ENCODE data around the gene MRPS33. TPM values are rescaled to one million over a fixed set of nuclear protein-coding genes. Genes with fewer than 3 reads are reported as not detected.
"Not testable (repeated sequence)": the region's sequence is repeated elsewhere in the genome, so short reads cannot be mapped to it uniquely, and the experiment has no call there.

Gene MRPS33
- 26.9 and 33.2 TPM in 2 replicates for total RNA-seq (2012; rRNA removed)

- Histone ChIP-seq H3K4me3 (ENCODE audit: low read length) (peak within 1 kb of the TSS; percentile 75), H3K9ac (ENCODE audit: low read depth, low read length) (peak within 1 kb of the TSS; percentile 85), H3K4me1 (ENCODE audit: control insufficient read depth, insufficient read depth, low read length) (peaks cover 19% of the 10 kb centered on the region), H3K4me2 (ENCODE audit: low read length) (peak within 1 kb of the TSS; percentile 89), H3K9me3 (replicated peaks; ENCODE audit: low read length) (no peaks in the 10 kb centered on the region), H3K27me3 (ENCODE audit: control insufficient read depth, insufficient read depth, low read length) (peaks cover 4% of the 10 kb centered on the region), H3K36me3 (ENCODE audit: insufficient read depth, low read length) (no peaks in the 10 kb centered on the region)
Measured at GRCh38 chr7:141014524-141015395, at the start of gene MRPS33. Gene MRPS33, minus strand, starts transcription at chr7:141014952. Its CDS starts 4,319 bp downstream, at chr7:141010633.

GRCh38 chr7:141057788-141058187 is 43.0 kb upstream of the MRPS33 start:
- Histone ChIP-seq H3K4me1 (ENCODE audit: control insufficient read depth, insufficient read depth, low read length) (no peaks in the 10 kb centered on the region), H3K4me2 (ENCODE audit: low read length) (no peak overlapping the region), H3K36me3 (ENCODE audit: insufficient read depth, low read length) (no peaks in the 10 kb centered on the region), H3K9me3 (replicated peaks; ENCODE audit: low read length) (no peaks in the 10 kb centered on the region), H3K27me3 (ENCODE audit: control insufficient read depth, insufficient read depth, low read length) (no peaks in the 10 kb centered on the region), H3K4me3 (ENCODE audit: low read length) (no peak overlapping the region), H3K9ac (ENCODE audit: low read depth, low read length) (no peak overlapping the region)

GRCh38 chr7:141055146-141055545 is 40.4 kb upstream of the MRPS33 start:
- no peaks in the 10 kb centered on the region for H3K9me3 ChIP-seq (replicated peaks; ENCODE audit: low read length)
- H3K27me3 ChIP-seq (ENCODE audit: control insufficient read depth, insufficient read depth, low read length), result no peaks in the 10 kb centered on the region
- no peak overlapping the region for H3K4me3 ChIP-seq (ENCODE audit: low read length)
- no peak overlapping the region for H3K4me2 ChIP-seq (ENCODE audit: low read length)
- no peaks in the 10 kb centered on the region for H3K36me3 ChIP-seq (ENCODE audit: insufficient read depth, low read length)
- no peaks in the 10 kb centered on the region for H3K4me1 ChIP-seq (ENCODE audit: control insufficient read depth, insufficient read depth, low read length)
- H3K9ac ChIP-seq (ENCODE audit: low read depth, low read length), result no peak overlapping the region

- H3K27me3 ChIP-seq (ENCODE audit: control insufficient read depth, insufficient read depth, low read length), result no peaks in the 10 kb centered on the region
- H3K36me3 ChIP-seq (ENCODE audit: insufficient read depth, low read length), result no peaks in the 10 kb centered on the region
Measured at GRCh38 chr7:141053626-141054025, 38.9 kb upstream of the MRPS33 start.

GRCh38 chr7:141045842-141046620 is 31.3 kb upstream of the MRPS33 start:
- Histone ChIP-seq H3K9me3 (replicated peaks; ENCODE audit: low read length) (no peaks in the 10 kb centered on the region), H3K4me2 (ENCODE audit: low read length) (no peak overlapping the region), H3K4me1 (ENCODE audit: control insufficient read depth, insufficient read depth, low read length) (no peaks in the 10 kb centered on the region), H3K9ac (ENCODE audit: low read depth, low read length) (no peak overlapping the region), H3K27me3 (ENCODE audit: control insufficient read depth, insufficient read depth, low read length) (no peaks in the 10 kb centered on the region), H3K4me3 (ENCODE audit: low read length) (no peak overlapping the region), H3K36me3 (ENCODE audit: insufficient read depth, low read length) (no peaks in the 10 kb centered on the region)

More at GRCh38 chr7:141053626-141054025, 38.9 kb upstream of the MRPS33 start:
- Histone ChIP-seq H3K9ac (ENCODE audit: low read depth, low read length) (no peak overlapping the region), H3K4me2 (ENCODE audit: low read length) (no peak overlapping the region), H3K4me1 (ENCODE audit: control insufficient read depth, insufficient read depth, low read length) (no peaks in the 10 kb centered on the region), H3K4me3 (ENCODE audit: low read length) (no peak overlapping the region), H3K9me3 (replicated peaks; ENCODE audit: low read length) (no peaks in the 10 kb centered on the region)

GRCh38 chr7:141045126-141045841 is 30.5 kb upstream of the MRPS33 start:
- H3K4me1 ChIP-seq (ENCODE audit: control insufficient read depth, insufficient read depth, low read length), result no peaks in the 10 kb centered on the region

GRCh38 chr7:141043616-141044015 is 28.9 kb upstream of the MRPS33 start:
- Histone ChIP-seq H3K9me3 (replicated peaks; ENCODE audit: low read length) (no peaks in the 10 kb centered on the region), H3K4me1 (ENCODE audit: control insufficient read depth, insufficient read depth, low read length) (no peaks in the 10 kb centered on the region), H3K4me3 (ENCODE audit: low read length) (no peak overlapping the region), H3K4me2 (ENCODE audit: low read length) (no peak overlapping the region), H3K36me3 (ENCODE audit: insufficient read depth, low read length) (no peaks in the 10 kb centered on the region), H3K9ac (ENCODE audit: low read depth, low read length) (no peak overlapping the region), H3K27me3 (ENCODE audit: control insufficient read depth, insufficient read depth, low read length) (no peaks in the 10 kb centered on the region)

More at GRCh38 chr7:141045126-141045841, 30.5 kb upstream of the MRPS33 start:
- Histone ChIP-seq H3K36me3 (ENCODE audit: insufficient read depth, low read length) (no peaks in the 10 kb centered on the region), H3K9me3 (replicated peaks; ENCODE audit: low read length) (no peaks in the 10 kb centered on the region), H3K27me3 (ENCODE audit: control insufficient read depth, insufficient read depth, low read length) (no peaks in the 10 kb centered on the region), H3K4me2 (ENCODE audit: low read length) (no peak overlapping the region), H3K4me3 (ENCODE audit: low read length) (no peak overlapping the region), H3K9ac (ENCODE audit: low read depth, low read length) (no peak overlapping the region)

GRCh38 chr7:141042222-141043193 is 27.8 kb upstream of the MRPS33 start:
- Histone ChIP-seq H3K27me3 (ENCODE audit: control insufficient read depth, insufficient read depth, low read length) (no peaks in the 10 kb centered on the region), H3K4me3 (ENCODE audit: low read length) (no peak overlapping the region), H3K9me3 (replicated peaks; ENCODE audit: low read length) (no peaks in the 10 kb centered on the region), H3K4me1 (ENCODE audit: control insufficient read depth, insufficient read depth, low read length) (no peaks in the 10 kb centered on the region), H3K9ac (ENCODE audit: low read depth, low read length) (no peak overlapping the region), H3K36me3 (ENCODE audit: insufficient read depth, low read length) (no peaks in the 10 kb centered on the region), H3K4me2 (ENCODE audit: low read length) (no peak overlapping the region)

GRCh38 chr7:141039376-141039775 is 24.6 kb upstream of the MRPS33 start:
- Histone ChIP-seq H3K9me3 (replicated peaks; ENCODE audit: low read length) (no peaks in the 10 kb centered on the region), H3K9ac (ENCODE audit: low read depth, low read length) (no peak overlapping the region), H3K4me1 (ENCODE audit: control insufficient read depth, insufficient read depth, low read length) (no peaks in the 10 kb centered on the region), H3K4me3 (ENCODE audit: low read length) (no peak overlapping the region), H3K36me3 (ENCODE audit: insufficient read depth, low read length) (no peaks in the 10 kb centered on the region), H3K27me3 (ENCODE audit: control insufficient read depth, insufficient read depth, low read length) (no peaks in the 10 kb centered on the region), H3K4me2 (ENCODE audit: low read length) (no peak overlapping the region)

GRCh38 chr7:141038100-141038499 is 23.3 kb upstream of the MRPS33 start:
- H3K4me3 ChIP-seq (ENCODE audit: low read length); H3K36me3 ChIP-seq (ENCODE audit: insufficient read depth, low read length); H3K4me2 ChIP-seq (ENCODE audit: low read length); H3K9me3 ChIP-seq (replicated peaks; ENCODE audit: low read length); H3K27me3 ChIP-seq (ENCODE audit: control insufficient read depth, insufficient read depth, low read length); H3K9ac ChIP-seq (ENCODE audit: low read depth, low read length); H3K4me1 ChIP-seq (ENCODE audit: control insufficient read depth, insufficient read depth, low read length): not testable (repeated sequence)
